Neural progenitor cell (in vitro differentiated cells): ENCODE measurements around the gene NR4A2.

Source experiments
- EZH2 ChIP-seq: fragments of 200-600 bp; sonication (generic); IDR thresholded peaks from 2 replicates; pipeline ENCODE4 v1.6.1; 2017; ENCODE audit warnings: antibody characterized with exemption, mild to moderate bottlenecking, moderate library complexity
- EZH2phosphoT487 ChIP-seq: fragments of 200-600 bp; sonication (generic); IDR thresholded peaks from 2 replicates; pipeline ENCODE4 v1.6.1; 2017; ENCODE audit warnings: antibody characterized with exemption
- TF ChIP-seq, protein P1 (sequence below): fragments of 200-600 bp; sonication (generic); IDR thresholded peaks from 2 replicates; pipeline ENCODE4 v1.5.1; 2017; ENCODE audit warnings: antibody characterized with exemption, mild to moderate bottlenecking

DNA sequence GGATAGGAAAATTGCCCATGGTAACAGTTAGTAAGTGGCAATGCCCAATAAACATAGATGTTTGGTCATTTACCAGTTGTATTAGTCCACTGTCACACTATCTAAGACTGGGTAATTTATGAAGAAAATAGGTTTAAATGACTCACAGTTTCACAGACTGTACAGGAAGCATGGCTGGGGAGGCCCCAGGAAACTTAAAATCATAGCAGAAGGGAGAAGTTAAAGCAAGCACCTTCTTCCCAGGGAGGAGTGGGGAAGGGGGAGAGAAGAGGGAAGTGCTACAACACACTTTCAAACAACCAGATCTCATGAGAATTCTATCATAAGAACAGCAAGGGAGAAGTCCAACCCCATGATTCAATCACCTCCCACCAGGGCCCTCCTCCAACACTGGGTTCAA is 23.4 kb downstream of the NR4A2 start:
- TF ChIP-seq, protein P1, sequence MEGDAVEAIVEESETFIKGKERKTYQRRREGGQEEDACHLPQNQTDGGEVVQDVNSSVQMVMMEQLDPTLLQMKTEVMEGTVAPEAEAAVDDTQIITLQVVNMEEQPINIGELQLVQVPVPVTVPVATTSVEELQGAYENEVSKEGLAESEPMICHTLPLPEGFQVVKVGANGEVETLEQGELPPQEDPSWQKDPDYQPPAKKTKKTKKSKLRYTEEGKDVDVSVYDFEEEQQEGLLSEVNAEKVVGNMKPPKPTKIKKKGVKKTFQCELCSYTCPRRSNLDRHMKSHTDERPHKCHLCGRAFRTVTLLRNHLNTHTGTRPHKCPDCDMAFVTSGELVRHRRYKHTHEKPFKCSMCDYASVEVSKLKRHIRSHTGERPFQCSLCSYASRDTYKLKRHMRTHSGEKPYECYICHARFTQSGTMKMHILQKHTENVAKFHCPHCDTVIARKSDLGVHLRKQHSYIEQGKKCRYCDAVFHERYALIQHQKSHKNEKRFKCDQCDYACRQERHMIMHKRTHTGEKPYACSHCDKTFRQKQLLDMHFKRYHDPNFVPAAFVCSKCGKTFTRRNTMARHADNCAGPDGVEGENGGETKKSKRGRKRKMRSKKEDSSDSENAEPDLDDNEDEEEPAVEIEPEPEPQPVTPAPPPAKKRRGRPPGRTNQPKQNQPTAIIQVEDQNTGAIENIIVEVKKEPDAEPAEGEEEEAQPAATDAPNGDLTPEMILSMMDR, result no peak
- TF ChIP-seq EZH2phosphoT487, result no peak
- TF ChIP-seq EZH2, result no peak
